ENCODE results near the gene TYR.
"Not testable (repeated sequence)": the region's sequence is repeated elsewhere in the genome, so short reads cannot be mapped to it uniquely, and the experiment has no call there.

DNA sequence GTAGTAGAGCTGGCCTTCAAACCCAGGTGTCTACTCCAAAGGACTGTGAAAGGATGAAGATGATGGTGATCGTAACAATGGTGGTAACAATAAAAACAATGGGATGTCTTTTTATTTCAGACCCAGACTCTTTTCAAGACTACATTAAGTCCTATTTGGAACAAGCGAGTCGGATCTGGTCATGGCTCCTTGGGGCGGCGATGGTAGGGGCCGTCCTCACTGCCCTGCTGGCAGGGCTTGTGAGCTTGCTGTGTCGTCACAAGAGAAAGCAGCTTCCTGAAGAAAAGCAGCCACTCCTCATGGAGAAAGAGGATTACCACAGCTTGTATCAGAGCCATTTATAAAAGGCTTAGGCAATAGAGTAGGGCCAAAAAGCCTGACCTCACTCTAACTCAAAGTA lies 117.3 kb downstream of the TYR start:
- TF ChIP-seq POLR2A (IDR thresholded peaks at IDR 0.05), result not testable (repeated sequence)
- TF ChIP-seq, protein P1, sequence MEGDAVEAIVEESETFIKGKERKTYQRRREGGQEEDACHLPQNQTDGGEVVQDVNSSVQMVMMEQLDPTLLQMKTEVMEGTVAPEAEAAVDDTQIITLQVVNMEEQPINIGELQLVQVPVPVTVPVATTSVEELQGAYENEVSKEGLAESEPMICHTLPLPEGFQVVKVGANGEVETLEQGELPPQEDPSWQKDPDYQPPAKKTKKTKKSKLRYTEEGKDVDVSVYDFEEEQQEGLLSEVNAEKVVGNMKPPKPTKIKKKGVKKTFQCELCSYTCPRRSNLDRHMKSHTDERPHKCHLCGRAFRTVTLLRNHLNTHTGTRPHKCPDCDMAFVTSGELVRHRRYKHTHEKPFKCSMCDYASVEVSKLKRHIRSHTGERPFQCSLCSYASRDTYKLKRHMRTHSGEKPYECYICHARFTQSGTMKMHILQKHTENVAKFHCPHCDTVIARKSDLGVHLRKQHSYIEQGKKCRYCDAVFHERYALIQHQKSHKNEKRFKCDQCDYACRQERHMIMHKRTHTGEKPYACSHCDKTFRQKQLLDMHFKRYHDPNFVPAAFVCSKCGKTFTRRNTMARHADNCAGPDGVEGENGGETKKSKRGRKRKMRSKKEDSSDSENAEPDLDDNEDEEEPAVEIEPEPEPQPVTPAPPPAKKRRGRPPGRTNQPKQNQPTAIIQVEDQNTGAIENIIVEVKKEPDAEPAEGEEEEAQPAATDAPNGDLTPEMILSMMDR (IDR thresholded peaks at IDR 0.05), result not testable (repeated sequence)
